Stimulated activated CD4-positive, alpha-beta T cell treated with anti-CD3 and anti-CD28 coated beads, Interleukin-4, amount 100 ng/mL, for 48 hours (primary cell): ENCODE results near the gene KIRREL1.

Source experiments
- DNase-seq, 2 donors: peaks; one replicate each; pipeline ENCODE4 v3.0.0-alpha.2; 2020; ENCODE audit warnings: low read depth in 2 of 2

KIRREL1 gene

GRCh38 chr1:157993147-157993917, at the start of gene KIRREL1:
TSS of gene KIRREL1 (plus strand) at chr1:157993645. CDS start at chr1:157993677, 32 bp downstream.
- no peak for DNase-seq

- DNase-seq = no peak
Measured at GRCh38 chr1:157944663-157945280, 48.7 kb upstream of the KIRREL1 start.

GRCh38 chr1:157948312-157949073, 45.0 kb upstream of the KIRREL1 start:
- DNase-seq = no peak

- DNase-seq = no peak
Measured at GRCh38 chr1:157949074-157949354, 44.4 kb upstream of the KIRREL1 start.

GRCh38 chr1:157951230-157951629, 42.2 kb upstream of the KIRREL1 start:
- no peak for DNase-seq

- no peak for DNase-seq
Measured at GRCh38 chr1:157952601-157953000, 40.8 kb upstream of the KIRREL1 start.

- no peak for DNase-seq
Measured at GRCh38 chr1:157955221-157955620, 38.2 kb upstream of the KIRREL1 start.

GRCh38 chr1:157955857-157956256, 37.6 kb upstream of the KIRREL1 start:
- DNase-seq = no peak

- DNase-seq = no peak
Measured at GRCh38 chr1:157956732-157957131, 36.7 kb upstream of the KIRREL1 start.

GRCh38 chr1:157958263-157958662, 35.2 kb upstream of the KIRREL1 start:
- DNase-seq = no peak

GRCh38 chr1:157959750-157960149, 33.7 kb upstream of the KIRREL1 start:
- no peak for DNase-seq

GRCh38 chr1:157960773-157961172, 32.7 kb upstream of the KIRREL1 start:
- no peak for DNase-seq

GRCh38 chr1:157961805-157962762, 31.4 kb upstream of the KIRREL1 start:
- DNase-seq = no peak

GRCh38 chr1:157963713-157964112, 29.7 kb upstream of the KIRREL1 start:
- DNase-seq = peak; percentile 37 to 51

- no peak for DNase-seq
Measured at GRCh38 chr1:157965584-157965983, 27.9 kb upstream of the KIRREL1 start.

GRCh38 chr1:157966031-157966537, 27.4 kb upstream of the KIRREL1 start:
- DNase-seq = no peak

- DNase-seq = no peak
Measured at GRCh38 chr1:157967205-157967604, 26.2 kb upstream of the KIRREL1 start.

GRCh38 chr1:157968508-157968907, 24.9 kb upstream of the KIRREL1 start:
- DNase-seq = no peak

- DNase-seq = no peak
Measured at GRCh38 chr1:157968946-157969345, 24.5 kb upstream of the KIRREL1 start.

GRCh38 chr1:157969697-157970485, 23.6 kb upstream of the KIRREL1 start:
- DNase-seq = no peak

- no peak for DNase-seq
Measured at GRCh38 chr1:157971769-157972168, 21.7 kb upstream of the KIRREL1 start.
